Measurements from ENCODE around the gene TOLLIP. TPM values are rescaled to one million over a fixed set of nuclear protein-coding genes. Genes with fewer than 3 reads are reported as not detected.

Gene TOLLIP
- total RNA-seq, 1 donor from 2014 or later = 128 TPM

DNA sequence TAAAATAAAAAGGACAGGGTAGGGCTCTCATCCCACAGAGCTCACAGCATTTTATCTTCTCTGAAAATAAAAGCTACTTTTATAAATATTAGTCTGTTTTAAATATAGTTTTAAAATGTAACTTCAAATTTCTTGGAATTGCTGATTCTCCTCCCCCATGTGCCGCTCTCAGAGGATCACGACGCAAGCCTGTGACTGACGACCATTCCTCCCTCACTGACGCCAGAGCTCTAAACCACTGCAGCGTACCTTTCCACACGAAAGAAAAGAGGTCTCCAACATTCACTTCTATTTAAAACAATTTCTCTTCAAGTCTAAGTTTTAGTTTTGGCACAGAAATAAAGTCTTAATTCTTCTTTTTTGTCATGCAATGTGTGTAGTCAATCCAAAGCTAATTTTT, 9.3 kb downstream of the TOLLIP start:
- ATAC-seq (no peak), DNase-seq (ENCODE audit: low spot score) (no peak)

- peak; percentile 69 for DNase-seq (ENCODE audit: low spot score)
- ATAC-seq = no peak
Measured at GRCh38 chr11:1299621-1300020, 9.8 kb downstream of the TOLLIP start.

DNA sequence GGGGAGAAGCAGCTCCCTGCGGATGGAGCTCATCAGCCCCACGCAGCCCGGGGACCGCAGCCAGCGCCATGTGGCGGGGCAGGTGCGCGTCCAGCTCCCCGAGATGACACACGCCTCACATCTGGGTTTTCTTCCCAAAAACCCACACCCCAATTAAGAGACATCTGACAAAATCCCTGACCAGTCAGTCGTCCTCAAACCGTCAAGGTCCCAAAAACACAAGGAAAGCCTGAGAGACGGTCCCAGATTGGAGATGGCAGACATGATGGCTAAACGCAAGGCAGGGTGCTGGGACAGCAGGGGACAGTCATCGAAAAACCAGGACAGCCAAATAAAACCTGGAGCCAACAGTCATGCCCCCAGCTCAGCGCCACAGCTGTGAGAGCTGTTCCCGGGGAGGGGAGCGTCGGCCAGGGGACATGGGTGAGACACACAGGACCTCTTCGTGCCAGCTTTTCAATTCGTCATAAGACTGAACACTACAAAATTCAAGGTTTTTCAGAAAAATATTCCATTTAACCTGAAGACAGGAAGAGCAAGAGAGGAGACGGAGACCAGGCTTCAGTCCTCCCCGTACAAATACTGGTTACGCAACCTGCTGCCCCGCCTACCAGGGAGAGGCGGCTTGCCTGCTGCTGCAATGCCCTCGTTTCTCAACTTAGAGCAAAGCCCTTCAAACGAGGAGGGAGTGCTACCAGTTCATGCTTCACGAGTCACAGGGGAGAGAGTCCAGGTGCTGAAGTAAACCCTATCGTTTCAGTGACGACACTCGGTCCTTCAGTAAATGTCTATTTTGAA, 10.5 kb downstream of the TOLLIP start:
- ATAC-seq (peak; percentile 40), DNase-seq (ENCODE audit: low spot score) (peak; percentile 96)

DNA sequence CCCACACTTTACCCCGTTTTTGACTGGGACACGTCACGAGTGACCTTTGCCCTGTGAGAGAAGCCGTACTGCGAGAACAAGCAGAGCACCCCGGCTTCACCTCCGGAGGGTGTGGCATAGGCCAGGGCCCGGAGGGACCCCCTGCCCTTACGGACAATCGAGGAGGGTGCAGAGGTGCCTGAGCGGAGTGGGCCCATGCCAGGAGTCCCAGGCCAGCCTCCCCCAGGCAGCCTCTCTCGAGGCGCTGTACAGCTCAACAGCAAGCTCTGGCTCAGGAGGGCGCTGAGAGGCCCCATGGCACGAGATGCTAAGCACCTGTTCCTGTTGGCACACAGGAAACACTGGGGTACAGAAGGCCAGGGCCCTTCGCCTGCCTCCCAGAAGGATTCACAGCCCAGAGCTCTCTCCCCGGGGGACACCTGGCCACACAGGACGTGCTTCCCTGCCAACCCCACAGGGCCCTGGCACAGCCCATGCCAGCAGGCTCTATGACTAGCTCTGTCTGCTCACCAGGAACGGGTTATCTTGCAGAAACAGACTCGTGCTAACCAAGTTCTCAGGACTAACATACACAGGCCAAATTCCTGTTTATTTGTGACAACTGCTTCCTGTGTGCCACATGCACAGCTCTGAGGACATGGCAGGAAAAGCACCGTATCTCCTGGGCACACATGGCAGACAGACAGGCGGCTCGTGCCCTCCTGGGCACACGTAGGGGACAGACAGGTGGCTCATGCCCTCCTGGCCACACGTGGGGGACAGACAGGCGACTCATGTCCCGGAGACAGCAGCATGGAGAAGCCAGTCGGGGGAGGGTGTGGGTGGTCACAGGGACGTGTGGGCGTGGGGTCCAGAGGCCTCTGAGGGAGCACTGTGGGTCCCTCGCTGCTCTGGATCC, 11.6 kb downstream of the TOLLIP start:
- DNase-seq (ENCODE audit: low spot score) (peak; percentile 84), ATAC-seq (peak; percentile 55)

- peak; percentile 65 for DNase-seq (ENCODE audit: low spot score)
- peak; percentile 5 for ATAC-seq
Measured at GRCh38 chr11:1297011-1297575, 12.3 kb downstream of the TOLLIP start.

- DNase-seq (ENCODE audit: low spot score) (peak; percentile 45), ATAC-seq (no peak)
Measured at GRCh38 chr11:1296287-1296686, 13.1 kb downstream of the TOLLIP start.

DNA sequence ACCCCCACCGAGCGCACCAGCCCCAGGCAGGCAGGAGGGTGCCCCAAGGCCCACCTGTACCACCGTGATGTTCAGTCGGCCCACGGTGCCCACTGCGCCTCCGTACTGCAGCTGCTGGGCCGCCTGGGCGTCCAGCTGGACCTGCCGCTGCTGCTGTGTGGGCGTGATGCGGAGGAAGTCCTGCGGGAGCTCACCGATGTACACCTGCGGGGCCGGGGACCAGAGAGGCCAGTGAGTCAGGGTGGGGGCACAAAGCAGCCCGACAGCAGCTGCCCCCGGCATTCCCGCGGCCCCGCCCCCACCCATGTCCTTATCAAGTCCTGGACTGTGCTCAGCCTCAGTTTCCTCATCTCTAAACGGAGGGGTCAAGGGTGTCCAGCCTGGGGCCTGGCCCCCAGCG, 13.8 kb downstream of the TOLLIP start:
- ATAC-seq (no peak), DNase-seq (ENCODE audit: low spot score) (no peak)

DNA sequence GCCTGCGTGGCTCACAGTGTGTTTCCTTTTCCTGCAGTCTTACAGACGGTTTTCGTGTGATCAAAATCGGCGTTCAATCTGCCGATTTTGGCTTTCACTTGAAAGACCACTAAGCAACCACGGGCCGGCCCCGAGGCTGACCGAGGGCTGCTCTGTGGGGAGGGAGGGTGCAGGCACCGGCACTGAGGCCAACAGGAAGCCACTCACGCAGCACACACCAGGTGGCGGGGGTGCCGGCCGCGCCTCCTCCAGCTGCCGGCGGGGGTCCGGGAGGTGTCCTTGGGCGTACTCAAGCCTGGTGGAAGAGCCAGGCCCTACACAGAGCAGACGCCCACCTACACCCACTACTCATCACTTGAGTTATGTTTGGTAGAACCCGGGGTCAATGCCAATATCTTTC, 14.3 kb downstream of the TOLLIP start:
- DNase-seq (ENCODE audit: low spot score) (peak; percentile 44), ATAC-seq (no peak)

- DNase-seq (ENCODE audit: low spot score) (peak; percentile 70), ATAC-seq (peak; percentile 59)
Measured at GRCh38 chr11:1293619-1294015, 15.8 kb downstream of the TOLLIP start.

DNA sequence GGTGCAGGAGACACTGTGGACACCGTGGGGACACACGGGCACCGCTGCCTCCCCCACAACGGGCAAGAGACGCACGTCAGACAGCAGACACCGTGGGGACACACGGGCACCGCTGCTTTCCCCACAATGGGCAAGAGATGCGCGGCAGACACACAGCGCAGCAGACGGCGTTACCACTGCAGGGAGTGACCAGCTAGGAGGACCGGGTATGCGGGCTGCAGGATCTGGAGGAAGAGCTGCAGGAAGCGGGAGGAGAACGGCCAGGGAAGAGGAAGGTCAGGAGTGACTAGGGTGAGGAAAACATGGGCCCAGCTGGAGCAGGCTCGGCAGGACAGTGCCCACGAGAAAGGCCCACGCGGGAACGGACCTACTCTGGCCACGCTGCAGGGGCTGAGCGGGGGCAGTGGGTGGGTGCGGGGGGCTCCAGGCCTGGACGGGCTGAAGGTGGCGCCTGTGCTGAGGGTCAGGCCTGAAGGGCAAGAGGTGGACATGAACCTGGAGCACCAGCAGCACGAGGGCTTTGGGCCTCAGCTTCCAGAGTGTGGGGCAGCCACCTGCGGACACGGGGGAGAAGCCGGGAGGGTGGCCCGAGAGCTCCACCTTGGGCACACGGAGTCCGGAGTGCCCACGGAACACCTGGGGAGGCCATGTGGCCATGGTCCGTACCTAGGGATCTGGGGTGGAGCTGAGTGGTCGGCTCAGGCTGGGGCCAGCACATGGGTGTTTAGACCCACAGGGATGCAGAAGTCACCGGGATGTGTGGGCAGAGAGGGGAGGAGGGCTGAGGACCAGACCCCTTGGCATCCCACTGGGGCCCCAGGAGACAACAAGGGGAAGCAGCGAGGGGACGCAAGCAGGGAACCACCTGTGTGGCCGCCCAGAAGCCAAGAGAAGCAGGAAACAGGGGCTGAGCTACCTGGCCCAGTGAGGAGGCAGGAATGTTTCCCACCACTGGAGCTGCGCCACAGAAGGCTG, 16.5 kb downstream of the TOLLIP start:
- DNase-seq (ENCODE audit: low spot score) (peak; percentile 40), ATAC-seq (no peak)

DNA sequence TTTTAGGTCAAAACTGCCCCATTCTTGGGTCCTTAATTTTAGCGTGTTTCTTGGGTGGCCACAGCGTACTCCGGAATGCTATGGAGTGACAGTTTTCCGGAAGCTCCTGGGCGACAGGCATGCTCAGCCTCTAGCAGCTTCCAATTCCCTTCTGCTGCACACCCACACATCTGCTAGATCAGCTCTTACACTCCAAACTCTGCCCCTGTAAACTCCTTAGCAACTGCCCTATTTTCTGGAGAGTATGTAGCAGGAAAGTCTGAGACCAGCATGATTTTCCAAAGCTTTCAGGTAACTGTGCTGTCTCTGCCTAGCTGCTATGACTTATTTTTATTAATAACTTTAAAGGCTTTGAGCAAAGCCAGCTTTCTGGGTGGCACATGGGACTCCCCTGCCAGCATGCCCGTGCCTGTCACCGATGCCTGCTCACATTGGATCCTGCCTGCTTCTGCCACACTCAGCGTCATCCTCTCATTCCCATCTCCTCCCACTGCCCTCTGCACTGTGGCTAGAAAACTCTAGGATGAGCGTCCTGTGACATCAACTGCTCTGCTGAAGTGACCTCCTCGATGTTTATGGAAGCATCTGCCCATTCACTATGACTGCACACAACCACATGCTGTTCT, 17.3 kb downstream of the TOLLIP start:
- no peak for DNase-seq (ENCODE audit: low spot score)
- ATAC-seq = no peak

DNA sequence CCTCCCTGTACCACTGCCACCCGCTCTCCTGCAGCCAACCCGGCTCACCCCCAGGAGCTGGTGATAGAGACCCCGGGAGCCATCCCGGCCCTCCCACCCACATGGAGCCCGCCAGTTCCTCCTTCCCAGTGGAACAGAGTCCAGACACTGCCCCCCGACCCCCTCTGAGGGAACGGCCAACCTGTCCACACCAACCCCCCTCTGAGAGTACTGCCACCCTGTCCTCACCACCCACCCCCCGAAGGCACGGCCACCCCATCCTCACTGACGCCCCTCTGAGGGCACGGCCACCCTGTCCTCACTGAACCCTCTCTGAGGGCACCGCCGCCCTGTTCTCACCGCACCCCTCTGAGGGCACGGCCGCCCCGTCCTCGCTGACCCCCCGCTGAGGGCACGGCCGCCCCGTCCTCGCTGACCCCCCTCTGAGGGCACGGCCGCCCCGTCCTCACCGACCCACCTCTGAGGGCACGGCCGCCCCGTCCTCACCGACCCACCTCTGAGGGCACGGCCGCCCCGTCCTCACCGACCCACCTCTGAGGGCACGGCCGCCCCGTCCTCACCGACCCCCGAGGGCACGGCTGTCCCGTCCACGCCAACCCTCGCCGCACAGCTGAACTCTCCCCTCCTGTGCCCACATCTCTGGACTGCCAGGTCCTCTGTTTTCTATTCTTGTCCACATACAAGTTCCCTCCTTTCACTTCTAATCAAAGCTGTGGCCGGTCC, 18.0 kb downstream of the TOLLIP start:
- ATAC-seq (no peak), DNase-seq (ENCODE audit: low spot score) (peak; percentile 42)

DNA sequence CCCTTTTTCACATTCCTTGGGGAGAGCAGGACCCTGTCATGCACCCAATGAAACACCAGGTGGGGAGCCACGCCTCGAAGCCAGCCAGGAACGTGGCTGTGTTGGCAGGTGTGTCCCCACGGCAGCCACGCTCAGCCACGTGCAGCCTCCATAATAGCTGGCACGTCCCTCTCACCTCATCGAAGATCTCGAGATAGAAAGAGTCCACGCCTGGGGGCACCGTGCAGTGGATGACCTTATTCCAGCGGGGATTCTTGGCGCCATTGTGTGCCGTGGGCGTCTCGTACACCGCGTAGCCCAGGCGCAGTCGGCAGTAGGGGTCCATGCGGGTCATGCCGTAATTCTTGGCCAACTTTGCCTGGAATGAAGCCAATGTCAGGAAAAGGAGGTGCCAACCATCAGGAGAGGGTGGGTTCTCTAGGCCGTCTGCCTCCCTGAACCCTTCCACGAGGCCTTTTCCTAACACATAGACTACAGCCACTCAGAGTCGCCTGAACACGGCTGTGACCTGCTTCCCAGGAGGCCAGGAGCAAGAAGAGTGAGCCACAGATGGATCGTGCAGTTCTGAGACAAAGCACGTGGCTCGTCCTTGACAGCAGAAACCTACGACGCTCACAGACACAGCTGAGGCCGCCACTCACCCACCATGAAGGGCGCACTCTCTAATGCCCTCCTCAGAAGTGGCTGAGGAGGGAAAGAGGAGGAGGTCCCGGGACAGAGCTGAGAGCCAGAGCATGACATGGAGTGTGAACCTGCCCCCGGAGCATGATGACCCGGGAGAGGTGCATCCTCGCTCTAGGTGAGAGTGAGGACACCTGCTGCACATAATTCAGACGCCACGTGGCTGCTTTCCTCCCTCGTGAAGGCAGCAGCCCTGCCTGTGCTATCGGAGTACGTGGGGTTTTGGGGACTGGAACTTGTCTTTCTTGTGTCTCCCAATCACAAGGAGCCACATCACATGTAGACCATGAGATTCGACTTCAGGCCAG, 19.1 kb downstream of the TOLLIP start:
- ATAC-seq (no peak), DNase-seq (ENCODE audit: low spot score) (peak; percentile 24)

GRCh38 chr11:1289211-1289935, 20.1 kb downstream of the TOLLIP start:
- no peak for ATAC-seq
- no peak for DNase-seq (ENCODE audit: low spot score)

DNA sequence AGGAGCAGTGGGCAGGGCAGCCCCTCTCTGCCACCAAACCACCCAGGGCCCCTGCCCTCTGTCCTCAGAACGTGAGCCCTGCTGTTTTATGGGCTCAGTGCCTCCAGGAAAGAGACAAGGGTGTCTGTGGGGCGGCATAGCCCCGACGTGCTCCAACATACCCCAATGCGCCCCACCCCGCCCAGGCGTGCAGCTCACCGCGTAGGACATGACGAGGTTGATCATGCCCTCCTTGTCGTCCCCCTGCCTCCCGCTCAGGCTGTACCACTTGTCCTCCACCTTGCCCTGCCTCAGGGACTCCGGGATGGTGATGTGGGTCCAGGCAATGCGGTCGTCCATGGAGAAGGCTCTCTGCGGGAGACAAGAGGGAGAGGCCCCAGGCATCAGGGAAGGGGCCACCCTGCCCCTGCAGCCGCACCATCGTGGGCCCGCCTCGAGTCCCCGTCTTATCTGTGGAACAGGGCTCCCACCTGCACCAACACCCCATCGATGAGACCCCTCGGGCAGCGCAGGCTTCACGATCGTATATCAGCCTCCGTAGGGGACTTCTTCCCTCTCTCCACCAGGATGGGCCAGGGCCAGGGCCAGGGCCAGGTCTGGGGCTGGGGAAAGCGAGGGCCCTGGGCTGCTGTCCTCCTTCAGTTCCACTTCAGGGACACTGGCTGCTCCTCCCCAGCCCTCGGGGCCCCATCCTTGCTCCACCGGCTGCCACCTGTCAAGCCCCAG, 20.8 kb downstream of the TOLLIP start:
- DNase-seq (ENCODE audit: low spot score) = no peak

GRCh38 chr11:1287928-1288327, 21.5 kb downstream of the TOLLIP start:
- DNase-seq (ENCODE audit: low spot score) = no peak
- no peak for ATAC-seq

More for the DNA sequence above, 20.8 kb downstream of the TOLLIP start:
- no peak for ATAC-seq

DNA sequence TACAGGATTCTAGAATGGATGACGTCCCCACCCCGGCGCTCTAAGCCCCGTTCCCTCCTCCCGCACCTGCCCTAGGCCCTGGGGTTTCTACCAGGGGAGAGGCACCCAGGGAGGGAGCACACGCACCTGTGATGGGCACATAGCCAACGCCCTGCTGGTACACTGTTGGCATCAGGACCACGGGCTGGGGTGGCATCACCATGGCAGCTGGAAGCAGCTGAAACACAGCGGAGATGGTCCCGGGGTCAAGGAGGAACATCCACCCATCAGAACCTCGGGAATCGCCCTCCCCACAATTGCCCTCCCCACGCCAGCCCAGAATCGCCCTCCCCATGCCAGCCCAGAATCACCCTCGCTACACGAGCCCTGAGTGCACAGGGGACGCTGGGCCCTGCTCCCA, 23.6 kb downstream of the TOLLIP start:
- ATAC-seq (no peak), DNase-seq (ENCODE audit: low spot score) (no peak)

All from left lobe of liver (tissue), 2 donors.